Measurements from ENCODE around the gene GRIK2. TPM values are rescaled to one million over a fixed set of nuclear protein-coding genes. Genes with fewer than 3 reads are reported as not detected.

GRIK2 gene
- total RNA-seq, 1 donor from 2014 or later, result 3.7 TPM

GRCh38 chr6:101956961-101957360 lies 563.5 kb downstream of the GRIK2 start:
- H3K9me3 ChIP-seq (ENCODE audit: control insufficient read depth in 3 of 3, low read length in 3 of 3), result no peaks in the 10 kb centered on the region
- H3K27me3 ChIP-seq (ENCODE audit: control insufficient read depth in 3 of 3, insufficient read depth in 3 of 3, low read length in 3 of 3), result no peaks in the 10 kb centered on the region
- no peaks in the 10 kb centered on the region for H3K36me3 ChIP-seq (ENCODE audit: control insufficient read depth in 3 of 3, insufficient read depth in 3 of 3, low read length in 3 of 3)
- no peak overlapping the region for H3K27ac ChIP-seq (ENCODE audit: low read depth, low read length)
- H3K4me1 ChIP-seq (ENCODE audit: control insufficient read depth in 3 of 3, insufficient read depth in 3 of 3, low read length in 3 of 3), result no peaks in the 10 kb centered on the region
- no peak overlapping the region for H3K4me3 ChIP-seq (ENCODE audit: low read length in 3 of 3)
- no peak overlapping the region for H3K9ac ChIP-seq (ENCODE audit: low read depth in 1 of 3, low read length in 3 of 3)

- H3K9ac ChIP-seq (ENCODE audit: low read depth in 1 of 3, low read length in 3 of 3), result no peak overlapping the region
- H3K4me1 ChIP-seq (ENCODE audit: control insufficient read depth in 3 of 3, insufficient read depth in 3 of 3, low read length in 3 of 3), result no peaks in the 10 kb centered on the region
- H3K27me3 ChIP-seq (ENCODE audit: control insufficient read depth in 3 of 3, insufficient read depth in 3 of 3, low read length in 3 of 3), result no peaks in the 10 kb centered on the region
- no peak overlapping the region for H3K27ac ChIP-seq (ENCODE audit: low read depth, low read length)
- H3K4me3 ChIP-seq (ENCODE audit: low read length in 3 of 3), result no peak overlapping the region
- H3K9me3 ChIP-seq (ENCODE audit: control insufficient read depth in 3 of 3, low read length in 3 of 3), result no peaks in the 10 kb centered on the region
- H3K36me3 ChIP-seq (ENCODE audit: control insufficient read depth in 3 of 3, insufficient read depth in 3 of 3, low read length in 3 of 3), result no peaks in the 10 kb centered on the region
Observed at GRCh38 chr6:101961357-101961756, 567.8 kb downstream of the GRIK2 start.

GRCh38 chr6:101980924-101981323 lies 587.4 kb downstream of the GRIK2 start:
- Histone ChIP-seq H3K9me3 (ENCODE audit: control insufficient read depth in 3 of 3, low read length in 3 of 3) (no peaks in the 10 kb centered on the region), H3K36me3 (ENCODE audit: control insufficient read depth in 3 of 3, insufficient read depth in 3 of 3, low read length in 3 of 3) (no peaks in the 10 kb centered on the region), H3K27me3 (ENCODE audit: control insufficient read depth in 3 of 3, insufficient read depth in 3 of 3, low read length in 3 of 3) (no peaks in the 10 kb centered on the region), H3K4me1 (ENCODE audit: control insufficient read depth in 3 of 3, insufficient read depth in 3 of 3, low read length in 3 of 3) (no peaks in the 10 kb centered on the region), H3K4me3 (ENCODE audit: low read length in 3 of 3) (no peak overlapping the region), H3K27ac (ENCODE audit: low read depth, low read length) (no peak overlapping the region), H3K9ac (ENCODE audit: low read depth in 1 of 3, low read length in 3 of 3) (no peak overlapping the region)

- Histone ChIP-seq H3K27me3 (ENCODE audit: control insufficient read depth in 3 of 3, insufficient read depth in 3 of 3, low read length in 3 of 3) (no peaks in the 10 kb centered on the region), H3K9me3 (ENCODE audit: control insufficient read depth in 3 of 3, low read length in 3 of 3) (no peaks in the 10 kb centered on the region), H3K27ac (ENCODE audit: low read depth, low read length) (no peak overlapping the region), H3K4me3 (ENCODE audit: low read length in 3 of 3) (no peak overlapping the region), H3K9ac (ENCODE audit: low read depth in 1 of 3, low read length in 3 of 3) (no peak overlapping the region), H3K4me1 (ENCODE audit: control insufficient read depth in 3 of 3, insufficient read depth in 3 of 3, low read length in 3 of 3) (no peaks in the 10 kb centered on the region), H3K36me3 (ENCODE audit: control insufficient read depth in 3 of 3, insufficient read depth in 3 of 3, low read length in 3 of 3) (no peaks in the 10 kb centered on the region)
Observed at GRCh38 chr6:101986476-101986875, 593.0 kb downstream of the GRIK2 start.

- no peak overlapping the region for H3K27ac ChIP-seq (ENCODE audit: low read depth, low read length)
- no peak overlapping the region for H3K4me3 ChIP-seq (ENCODE audit: low read length in 3 of 3)
- H3K4me1 ChIP-seq (ENCODE audit: control insufficient read depth in 3 of 3, insufficient read depth in 3 of 3, low read length in 3 of 3), result no peaks in the 10 kb centered on the region
- H3K36me3 ChIP-seq (ENCODE audit: control insufficient read depth in 3 of 3, insufficient read depth in 3 of 3, low read length in 3 of 3), result no peaks in the 10 kb centered on the region
- H3K9ac ChIP-seq (ENCODE audit: low read depth in 1 of 3, low read length in 3 of 3), result no peak overlapping the region
- H3K27me3 ChIP-seq (ENCODE audit: control insufficient read depth in 3 of 3, insufficient read depth in 3 of 3, low read length in 3 of 3), result no peaks in the 10 kb centered on the region
- no peaks in the 10 kb centered on the region for H3K9me3 ChIP-seq (ENCODE audit: control insufficient read depth in 3 of 3, low read length in 3 of 3)
Observed at GRCh38 chr6:101992286-101992685, 598.8 kb downstream of the GRIK2 start.

- H3K27ac ChIP-seq (ENCODE audit: low read depth, low read length), result no peak overlapping the region
- no peaks in the 10 kb centered on the region for H3K4me1 ChIP-seq (ENCODE audit: control insufficient read depth in 3 of 3, insufficient read depth in 3 of 3, low read length in 3 of 3)
- no peaks in the 10 kb centered on the region for H3K9me3 ChIP-seq (ENCODE audit: control insufficient read depth in 3 of 3, low read length in 3 of 3)
- H3K36me3 ChIP-seq (ENCODE audit: control insufficient read depth in 3 of 3, insufficient read depth in 3 of 3, low read length in 3 of 3), result no peaks in the 10 kb centered on the region
- no peaks in the 10 kb centered on the region for H3K27me3 ChIP-seq (ENCODE audit: control insufficient read depth in 3 of 3, insufficient read depth in 3 of 3, low read length in 3 of 3)
- H3K4me3 ChIP-seq (ENCODE audit: low read length in 3 of 3), result no peak overlapping the region
- no peak overlapping the region for H3K9ac ChIP-seq (ENCODE audit: low read depth in 1 of 3, low read length in 3 of 3)
Observed at GRCh38 chr6:101994521-101994920, 601.0 kb downstream of the GRIK2 start.

GRCh38 chr6:102015431-102015830 lies 621.9 kb downstream of the GRIK2 start:
- no peak overlapping the region for H3K27ac ChIP-seq (ENCODE audit: low read depth, low read length)
- no peaks in the 10 kb centered on the region for H3K4me1 ChIP-seq (ENCODE audit: control insufficient read depth in 3 of 3, insufficient read depth in 3 of 3, low read length in 3 of 3)
- H3K4me3 ChIP-seq (ENCODE audit: low read length in 3 of 3), result no peak overlapping the region
- no peaks in the 10 kb centered on the region for H3K27me3 ChIP-seq (ENCODE audit: control insufficient read depth in 3 of 3, insufficient read depth in 3 of 3, low read length in 3 of 3)
- H3K9me3 ChIP-seq (ENCODE audit: control insufficient read depth in 3 of 3, low read length in 3 of 3), result peaks cover 0 to 4% (median 0%) of the 10 kb centered on the region in 3 donors
- H3K36me3 ChIP-seq (ENCODE audit: control insufficient read depth in 3 of 3, insufficient read depth in 3 of 3, low read length in 3 of 3), result no peaks in the 10 kb centered on the region
- no peak overlapping the region for H3K9ac ChIP-seq (ENCODE audit: low read depth in 1 of 3, low read length in 3 of 3)

GRCh38 chr6:102022281-102022680 lies 628.8 kb downstream of the GRIK2 start:
- Histone ChIP-seq H3K27me3 (ENCODE audit: control insufficient read depth in 3 of 3, insufficient read depth in 3 of 3, low read length in 3 of 3) (no peaks in the 10 kb centered on the region), H3K4me3 (ENCODE audit: low read length in 3 of 3) (no peak overlapping the region), H3K36me3 (ENCODE audit: control insufficient read depth in 3 of 3, insufficient read depth in 3 of 3, low read length in 3 of 3) (no peaks in the 10 kb centered on the region), H3K9ac (ENCODE audit: low read depth in 1 of 3, low read length in 3 of 3) (no peak overlapping the region), H3K27ac (ENCODE audit: low read depth, low read length) (no peak overlapping the region), H3K9me3 (ENCODE audit: control insufficient read depth in 3 of 3, low read length in 3 of 3) (no peaks in the 10 kb centered on the region), H3K4me1 (ENCODE audit: control insufficient read depth in 3 of 3, insufficient read depth in 3 of 3, low read length in 3 of 3) (no peaks in the 10 kb centered on the region)

GRCh38 chr6:102022803-102023202 lies 629.3 kb downstream of the GRIK2 start:
- H3K36me3 ChIP-seq (ENCODE audit: control insufficient read depth in 3 of 3, insufficient read depth in 3 of 3, low read length in 3 of 3), result no peaks in the 10 kb centered on the region
- no peaks in the 10 kb centered on the region for H3K9me3 ChIP-seq (ENCODE audit: control insufficient read depth in 3 of 3, low read length in 3 of 3)
- H3K27ac ChIP-seq (ENCODE audit: low read depth, low read length), result no peak overlapping the region
- no peaks in the 10 kb centered on the region for H3K4me1 ChIP-seq (ENCODE audit: control insufficient read depth in 3 of 3, insufficient read depth in 3 of 3, low read length in 3 of 3)
- no peaks in the 10 kb centered on the region for H3K27me3 ChIP-seq (ENCODE audit: control insufficient read depth in 3 of 3, insufficient read depth in 3 of 3, low read length in 3 of 3)
- H3K9ac ChIP-seq (ENCODE audit: low read depth in 1 of 3, low read length in 3 of 3), result no peak overlapping the region
- no peak overlapping the region for H3K4me3 ChIP-seq (ENCODE audit: low read length in 3 of 3)

GRCh38 chr6:102023977-102024657 lies 630.6 kb downstream of the GRIK2 start:
- H3K9me3 ChIP-seq (ENCODE audit: control insufficient read depth in 3 of 3, low read length in 3 of 3), result no peaks in the 10 kb centered on the region
- H3K27me3 ChIP-seq (ENCODE audit: control insufficient read depth in 3 of 3, insufficient read depth in 3 of 3, low read length in 3 of 3), result no peaks in the 10 kb centered on the region
- no peak overlapping the region for H3K4me3 ChIP-seq (ENCODE audit: low read length in 3 of 3)
- H3K27ac ChIP-seq (ENCODE audit: low read depth, low read length), result no peak overlapping the region
- no peaks in the 10 kb centered on the region for H3K4me1 ChIP-seq (ENCODE audit: control insufficient read depth in 3 of 3, insufficient read depth in 3 of 3, low read length in 3 of 3)
- no peak overlapping the region for H3K9ac ChIP-seq (ENCODE audit: low read depth in 1 of 3, low read length in 3 of 3)
- H3K36me3 ChIP-seq (ENCODE audit: control insufficient read depth in 3 of 3, insufficient read depth in 3 of 3, low read length in 3 of 3), result no peaks in the 10 kb centered on the region

Measured in skeletal muscle tissue (tissue), 4 donors.